Tibial artery (tissue), 4 donors: ENCODE data around the gene HTT.

Experiments
- DNase-seq, 2 donors: peaks; one replicate each; pipeline ENCODE4 v3.0.0-alpha.2; 2019
- H3K27ac ChIP-seq, 2 donors: fragments of 200-600 bp; sonication (generic) in 1 of 2; 1 replicate in 1 of 2; 2 replicates in 1 of 2; pipeline ENCODE4 v1.5.1; 2018 to 2019; ENCODE audit warnings: mild to moderate bottlenecking in 1 of 2
- H3K27me3 ChIP-seq, 2 donors: fragments of 200-600 bp; sonication (generic) in 1 of 2; one replicate each; pipeline versions ENCODE4 v1.5.1 to v1.6.0; 2016 to 2019
- H3K36me3 ChIP-seq, 3 donors: fragments of 200-600 bp; sonication (generic) in 2 of 3; one replicate each; pipeline ENCODE4 v1.5.1; 2016 to 2019; ENCODE audit warnings: mild to moderate bottlenecking in 2 of 3
- H3K4me1 ChIP-seq, 4 donors: fragments of 200-600 bp; sonication (generic) in 2 of 4; 1 replicate in 3 of 4; 2 replicates in 1 of 4; pipeline ENCODE4 v1.5.1; 2016 to 2019
- H3K4me3 ChIP-seq, 2 donors: fragments of 200-600 bp; sonication (generic) in 1 of 2; 1 replicate in 1 of 2; 2 replicates in 1 of 2; pipeline ENCODE4 v1.5.1; 2018 to 2019; ENCODE audit warnings: mild to moderate bottlenecking in 2 of 2
- H3K9me3 ChIP-seq, 3 donors: fragments of 200-600 bp; sonication (generic) in 1 of 3; one replicate each; pipeline ENCODE4 v1.5.1; 2016 to 2019
- CTCF ChIP-seq, 2 experiments: fragments of 200-600 bp in 1 of 2; fragments of 450-650 bp in 1 of 2; IDR thresholded peaks; one replicate each; pipeline ENCODE4 v1.5.1; 2017 to 2019; ENCODE audit warnings: antibody characterized with exemption in 2 of 2, mild to moderate bottlenecking in 1 of 2, moderate library complexity in 1 of 2
- intact Hi-C: fragments of 100-400 bp; cut with DNase I; formaldehyde crosslinking; loops from one replicate; pipeline ENCODE4 v1.15.0; 2023; ENCODE audit warnings: low total_unique reads

The HTT gene

GRCh38 chr4:3193531-3194203 is 119.2 kb downstream of the HTT start:
- Histone ChIP-seq H3K36me3 (peaks cover 14 to 94% (median 49%) of the 10 kb centered on the region in 3 donors), H3K9me3 (no peaks in the 10 kb centered on the region), H3K4me3 (no peak overlapping the region), H3K27ac (no peak overlapping the region), H3K4me1 (no peaks in the 10 kb centered on the region), H3K27me3 (no peaks in the 10 kb centered on the region)
- peak in 1 of 2 experiments; percentile 18 for TF ChIP-seq CTCF (IDR thresholded peaks at IDR 0.05)
- intact Hi-C loops, result loop anchor here (10.0 kb wide), 1 partner anchor 251 kb away; the partner anchor contains the start of gene HGFAC
- no peak for DNase-seq

- H3K9me3 ChIP-seq, result no peaks in the 10 kb centered on the region
- H3K27ac ChIP-seq, result no peak overlapping the region
- H3K27me3 ChIP-seq, result no peaks in the 10 kb centered on the region
- TF ChIP-seq CTCF (IDR thresholded peaks at IDR 0.05), result no peak
- peaks cover 7 to 92% (median 51%) of the 10 kb centered on the region in 3 donors for H3K36me3 ChIP-seq
- no peak overlapping the region for H3K4me3 ChIP-seq
- no peak for DNase-seq
- no peaks in the 10 kb centered on the region for H3K4me1 ChIP-seq
- intact Hi-C loops, result loop anchor here (10.0 kb wide), 1 partner anchor 248 kb away; the partner anchor contains the start of gene HGFAC
These were observed 122.3 kb downstream of the HTT start for GRCh38 chr4:3196670-3197359.

GRCh38 chr4:3197366-3198105 is 123.1 kb downstream of the HTT start:
- no peak for TF ChIP-seq CTCF (IDR thresholded peaks at IDR 0.05)
- intact Hi-C loops, result loop anchor here (10.0 kb wide), 1 partner anchor 247 kb away; the partner anchor contains the start of gene HGFAC
- Histone ChIP-seq H3K9me3 (no peaks in the 10 kb centered on the region), H3K4me3 (no peak overlapping the region), H3K4me1 (no peaks in the 10 kb centered on the region), H3K27me3 (no peaks in the 10 kb centered on the region), H3K27ac (no peak overlapping the region), H3K36me3 (peaks cover 7 to 92% (median 51%) of the 10 kb centered on the region in 3 donors)
- no peak for DNase-seq

DNA sequence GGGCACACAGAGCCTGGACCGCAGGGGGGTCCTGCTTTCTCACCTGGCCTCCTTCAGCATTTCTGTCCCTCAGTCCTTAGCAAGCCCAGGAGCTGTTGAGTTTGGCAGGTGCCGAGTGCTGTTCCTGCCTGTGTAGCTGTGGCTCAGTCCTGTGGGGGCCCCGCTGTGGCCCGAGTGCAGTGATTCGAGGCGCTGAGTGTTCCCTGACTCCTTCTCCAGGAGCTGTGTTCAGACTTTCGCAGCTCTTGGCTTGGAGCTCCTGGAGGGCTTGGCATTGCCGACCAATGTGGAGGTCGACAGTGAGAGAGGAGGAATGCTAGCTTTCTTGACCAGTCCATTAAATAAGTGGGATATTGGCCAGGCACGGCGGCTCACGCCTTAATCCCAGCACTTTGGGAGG is 124.4 kb downstream of the HTT start:
- no peaks in the 10 kb centered on the region for H3K27me3 ChIP-seq
- H3K27ac ChIP-seq, result no peak overlapping the region
- H3K4me1 ChIP-seq, result no peaks in the 10 kb centered on the region
- DNase-seq, result peak in 1 of 2 donors; percentile 56
- intact Hi-C loops, result loop anchor here (10.0 kb wide), 1 partner anchor 246 kb away; the partner anchor contains the start of gene HGFAC
- H3K9me3 ChIP-seq, result no peaks in the 10 kb centered on the region
- TF ChIP-seq CTCF (IDR thresholded peaks at IDR 0.05), result no peak
- H3K36me3 ChIP-seq, result peaks cover 9 to 94% (median 51%) of the 10 kb centered on the region in 3 donors
- H3K4me3 ChIP-seq, result no peak overlapping the region

DNA sequence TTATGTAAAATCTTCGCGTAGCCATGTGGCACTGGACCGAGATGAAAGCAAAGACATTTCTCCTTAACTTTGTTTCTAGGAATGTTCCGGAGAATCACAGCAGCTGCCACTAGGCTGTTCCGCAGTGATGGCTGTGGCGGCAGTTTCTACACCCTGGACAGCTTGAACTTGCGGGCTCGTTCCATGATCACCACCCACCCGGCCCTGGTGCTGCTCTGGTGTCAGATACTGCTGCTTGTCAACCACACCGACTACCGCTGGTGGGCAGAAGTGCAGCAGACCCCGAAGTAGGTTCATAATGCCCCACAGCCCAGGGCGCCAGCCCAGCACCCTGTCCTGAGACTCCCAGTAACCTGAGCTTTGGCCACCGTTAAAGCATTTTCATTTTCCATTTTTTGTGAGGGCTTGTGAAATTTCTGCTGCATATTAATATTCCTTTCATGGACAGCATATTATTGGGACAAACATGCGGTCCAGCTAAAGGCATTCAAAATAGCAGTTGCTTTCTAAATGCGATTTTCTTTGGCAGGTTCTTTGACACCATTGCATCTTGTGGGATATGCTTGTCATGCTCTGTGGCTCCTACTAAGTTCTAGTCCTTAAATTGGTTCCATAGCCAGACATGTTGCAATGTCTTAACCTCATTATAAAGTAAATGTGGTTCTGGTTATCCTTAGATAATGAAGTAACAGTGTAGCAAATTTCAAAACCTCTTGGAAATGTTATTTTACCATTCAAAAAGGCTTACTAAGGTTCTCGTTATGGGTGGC is 125.4 kb downstream of the HTT start:
- intact Hi-C loops, result loop anchor here (10.0 kb wide), 1 partner anchor 245 kb away; the partner anchor contains the start of gene HGFAC
- peak in 1 of 2 donors; percentile 59 for DNase-seq
- Histone ChIP-seq H3K27me3 (no peaks in the 10 kb centered on the region), H3K4me1 (peaks cover 0 to 2% (median 0%) of the 10 kb centered on the region in 4 donors), H3K4me3 (no peak overlapping the region), H3K36me3 (peaks cover 13 to 93% (median 51%) of the 10 kb centered on the region in 3 donors), H3K27ac (no peak overlapping the region), H3K9me3 (no peaks in the 10 kb centered on the region)
- TF ChIP-seq CTCF (IDR thresholded peaks at IDR 0.05), result no peak
